ENCODE measurements around the gene FOXO3B. TPM values are rescaled to one million over a fixed set of nuclear protein-coding genes. Genes with fewer than 3 reads are reported as not detected.
A peak's percentile ranks its signal among the peaks of the same experiment; 100 is the strongest.
"Not testable (repeated sequence)": the region's sequence is repeated elsewhere in the genome, so short reads cannot be mapped to it uniquely, and the experiment has no call there.

The FOXO3B gene
- total and polyA plus RNA-seq, 2 donors (not counting 1 experiment from before 2014, with no cell fraction given) = 1.8 to 7.1 TPM

DNA sequence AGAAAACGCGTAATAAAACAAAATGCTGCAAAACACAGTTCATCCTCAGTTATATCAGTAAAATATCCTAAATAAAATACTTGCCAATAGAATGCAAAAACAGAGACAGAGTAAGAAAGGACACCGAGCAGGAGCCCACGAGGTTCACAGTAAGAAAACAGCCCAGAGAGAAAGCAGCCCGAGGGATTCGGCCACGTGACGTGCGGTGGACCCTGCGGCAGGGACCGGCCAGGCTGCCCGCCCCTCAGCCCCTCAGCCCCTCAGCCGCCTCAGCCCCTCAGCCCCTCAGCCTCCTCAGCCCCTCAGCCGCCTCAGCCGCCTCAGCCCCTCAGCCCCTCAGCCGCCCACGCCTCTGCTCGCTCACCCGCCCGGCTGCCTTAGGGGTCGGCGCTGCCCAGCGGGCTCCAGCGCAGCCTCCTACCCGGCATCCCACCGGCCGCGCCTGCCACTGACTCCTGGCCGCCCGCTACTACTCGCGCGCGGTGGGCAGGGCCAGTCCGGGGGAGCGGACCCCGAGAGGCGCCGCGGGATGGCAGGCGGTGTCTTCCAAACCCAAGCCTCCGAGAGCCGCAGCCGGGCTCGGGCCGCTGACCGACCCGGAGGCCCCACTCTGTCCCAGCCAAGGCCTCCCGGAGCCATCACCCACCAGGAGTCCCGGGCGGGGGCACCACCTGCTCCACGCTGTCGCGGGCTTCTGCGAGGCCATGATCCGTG, 47.4 kb downstream of the FOXO3B start:
- H2AFZ ChIP-seq (ENCODE audit: insufficient read depth, low read depth, low read length, poor library complexity, severe bottlenecking); H3K36me3 ChIP-seq (replicated peaks in 1 of 2; ENCODE audit: control extremely low read depth in 1 of 2, control insufficient read depth in 1 of 2, extremely low read depth in 1 of 2, insufficient read depth in 2 of 2, low read length in 1 of 2); H4K20me1 ChIP-seq (ENCODE audit: control insufficient read depth, insufficient read depth, low read length, poor library complexity, severe bottlenecking); H3K4me2 ChIP-seq (replicated peaks; ENCODE audit: low read depth, low read length, poor library complexity, severe bottlenecking); H3K9me3 Mint-ChIP-seq (ENCODE audit: insufficient read depth); H3K9me3 ChIP-seq (ENCODE audit: control extremely low read depth in 1 of 3, control insufficient read depth in 2 of 3, insufficient read depth in 1 of 3, low read length in 2 of 3); H3K4me1 ChIP-seq (ENCODE audit: control insufficient read depth in 2 of 2, insufficient read depth in 2 of 2, low read length in 2 of 2); H3K9ac ChIP-seq (ENCODE audit: low read length); H3K4me1 Mint-ChIP-seq; H3K27ac ChIP-seq (ENCODE audit: low read length in 2 of 2); CTCF ChIA-PET; H3K4me3 ChIP-seq (ENCODE audit: control extremely low read depth in 1 of 5, extremely low read depth in 1 of 5, insufficient read depth in 1 of 5, low read depth in 2 of 5, low read length in 4 of 5); intact Hi-C loops (cut with micrococcal nuclease); H3K27ac Mint-ChIP-seq; ATAC-seq (ENCODE audit: low read depth); H3K79me2 ChIP-seq (ENCODE audit: control insufficient read depth, insufficient read depth, low read length); H3K27me3 ChIP-seq (replicated peaks in 1 of 4; ENCODE audit: control extremely low read depth in 1 of 4, control insufficient read depth in 3 of 4, insufficient read depth in 4 of 4, low read length in 3 of 4); POLR2A ChIA-PET: not testable (repeated sequence)
- Mint-ChIP-seq H3K4me3 (peak overlapping the region; percentile 64), H3K27me3 (peaks cover 16% of the 10 kb centered on the region)
- peak; percentile 17 for DNase-seq
- WGBS (ENCODE audit: insufficient coverage) = 10% methylated on average over 54 of the region's 56 CpGs

Small RNA genes lying within 50 kb of the gene (small RNA-seq; reads per million reads assigned to genes)
- not detected for gene AC026271.2 (ENCODE audit: insufficient read length, low read depth, low replicate concordance)
- not detected for gene AC026271.4 (ENCODE audit: insufficient read length, low read depth, low replicate concordance)

Other genes starting within 250 kb of the FOXO3B start
- gene LGALS9C, start 205.5 kb downstream of the FOXO3B start, total RNA-seq = 0.44 TPM in 1 of 2 replicates, not detected in the other
- 0.25 TPM in 1 of 2 replicates, not detected in the other for gene LGALS9C, start 205.5 kb downstream of the FOXO3B start, polyA plus RNA-seq
- gene TBC1D28, start 37.9 kb downstream of the FOXO3B start, total RNA-seq = not detected in 2 replicates
- gene TBC1D28, start 37.9 kb downstream of the FOXO3B start, polyA plus RNA-seq = 1.1 TPM in 1 of 2 replicates, not detected in the other
- 0.15 TPM in 1 of 2 replicates, not detected in the other for gene FBXW10, start 61.7 kb upstream of the FOXO3B start, total RNA-seq
- not detected in 2 replicates for gene FBXW10, start 61.7 kb upstream of the FOXO3B start, polyA plus RNA-seq
- 37.1 and 42.5 TPM in 2 replicates for gene TVP23B, start 98.9 kb upstream of the FOXO3B start, total RNA-seq
- gene TVP23B, start 98.9 kb upstream of the FOXO3B start, polyA plus RNA-seq = 6.6 and 13.2 TPM in 2 replicates
- gene PRPSAP2, start 175.8 kb upstream of the FOXO3B start, total RNA-seq = 58.8 and 58.9 TPM in 2 replicates
- gene PRPSAP2, start 175.8 kb upstream of the FOXO3B start, polyA plus RNA-seq = 27.1 and 37.5 TPM in 2 replicates

Data from B cell (primary cell).